Measurements from ENCODE around the gene SDF4.

DNA sequence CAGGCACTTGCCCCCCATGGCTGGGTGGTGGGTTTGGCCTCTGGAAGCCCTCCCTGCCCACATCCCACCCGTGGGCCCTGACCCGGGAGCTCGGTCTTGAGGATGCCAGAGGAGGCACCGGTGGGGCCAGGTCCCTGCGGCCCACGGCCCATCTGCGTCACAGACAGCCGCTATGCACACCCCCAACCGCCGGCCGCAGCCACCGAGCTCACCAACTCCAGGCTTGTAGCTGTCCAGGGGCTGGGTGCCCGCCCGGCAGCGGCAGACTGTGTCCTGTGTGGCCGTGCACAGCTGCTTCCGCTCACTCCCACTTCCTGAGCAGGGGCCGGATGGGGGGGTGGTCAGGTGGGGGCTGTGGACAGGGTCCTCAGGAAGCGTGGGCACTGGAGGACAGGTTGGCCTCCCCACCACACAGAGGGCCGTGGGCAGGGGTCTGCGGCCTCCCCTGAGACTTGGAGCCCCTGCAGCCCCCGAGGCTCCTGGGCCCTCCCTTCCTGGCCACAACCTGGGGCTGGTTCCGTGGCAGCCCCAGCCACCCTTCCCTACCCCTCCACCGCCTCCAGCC lies 18.9 kb downstream of the SDF4 start:
- no peak for TF ChIP-seq CTCF (conservative IDR thresholded peaks at IDR 0.05; ENCODE audit: low read depth, low read length)
- TF ChIP-seq EZH2phosphoT487 (IDR thresholded peaks at IDR 0.05; ENCODE audit: borderline replicate concordance, low read length) = no peak

Measured in PC-3 (cell line).